ENCODE data around the gene DMD. TPM values are rescaled to one million over a fixed set of nuclear protein-coding genes. Genes with fewer than 3 reads are reported as not detected.

The DMD gene
- total and polyA plus RNA-seq, 2 of the 8 experiments (the other 6 are each of a cell fraction or from before 2014, with no cell fraction given): 4.8 to 7.4 TPM

GRCh38 chrX:33045245-33045644, 166.1 kb downstream of the DMD start:
- no peaks in the 10 kb centered on the region for H3K79me2 ChIP-seq (ENCODE audit: control insufficient read depth in 1 of 2, insufficient read depth in 2 of 2, low read length in 2 of 2)
- FAIRE-seq: no peak
- 74% methylated on average over 3 of the region's 3 CpGs; no CpG with 5 or more reads in 1 of the 2 experiments for WGBS, 2 experiments (ENCODE audit: extremely low coverage in 1 of 2, insufficient coverage in 1 of 2, insufficient read length in 1 of 2, insufficient replicate concordance in 2 of 2, low coverage in 1 of 2, low lambda C conversion rate in 2 of 2, missing lambda C conversion rate in 1 of 2)
- no peaks in the 10 kb centered on the region; a peak in 1 of 4 replicates for H3K9me3 ChIP-seq (ENCODE audit: insufficient read depth in 2 of 2, low read depth in 1 of 2, low read length in 1 of 2)
- H2AFZ ChIP-seq (ENCODE audit: low read length): no peak overlapping the region
- no peaks in the 10 kb centered on the region for H3K23me2 ChIP-seq (ENCODE audit: low read depth, low read length)
- H2BK5ac ChIP-seq (ENCODE audit: low read depth, low read length): no peak overlapping the region
- H2BK15ac ChIP-seq (ENCODE audit: low read length): no peak overlapping the region
- H3K18ac ChIP-seq (ENCODE audit: extremely low read depth, low read length): no peak overlapping the region
- H4K8ac ChIP-seq (ENCODE audit: extremely low read depth, insufficient read depth, low read length): no peak overlapping the region
- no peaks in the 10 kb centered on the region for H3K27me3 ChIP-seq (replicated peaks in 1 of 4; ENCODE audit: control insufficient read depth in 3 of 4, extremely low read depth in 1 of 4, insufficient read depth in 3 of 4, low read length in 3 of 4)
- H3K4me3 ChIP-seq (ENCODE audit: extremely low read depth in 1 of 4, insufficient read depth in 2 of 4, low read depth in 3 of 4, low read length in 4 of 4): no peak overlapping the region
- POLR2A ChIA-PET (ENCODE audit: partially characterized antibody): no interaction called here
- no peak overlapping the region for H4K5ac ChIP-seq (ENCODE audit: insufficient read length, low read depth, low read length)
- no peak overlapping the region for H3K27ac ChIP-seq (ENCODE audit: low read depth, low read length)
- no peak overlapping the region for H2BK12ac ChIP-seq (ENCODE audit: low read depth, low read length)
- H2BK20ac ChIP-seq (ENCODE audit: low read length): no peak overlapping the region
- no peak overlapping the region for H3K56ac ChIP-seq (replicated peaks; ENCODE audit: insufficient read length, low read depth, low read length)
- no peaks in the 10 kb centered on the region for H3K79me1 ChIP-seq (ENCODE audit: low read depth, low read length)
- H2AK5ac ChIP-seq (ENCODE audit: low read depth, low read length): no peak overlapping the region
- H4K91ac ChIP-seq (replicated peaks; ENCODE audit: insufficient read length, low read length): no peak overlapping the region
- H2BK120ac ChIP-seq (replicated peaks; ENCODE audit: low read depth, low read length): no peak overlapping the region
- H3K4ac ChIP-seq (replicated peaks; ENCODE audit: insufficient read length, low read depth, low read length): no peak overlapping the region
- no peak overlapping the region for H3K9ac ChIP-seq (replicated peaks in 1 of 4; ENCODE audit: extremely low read depth in 1 of 4, low read depth in 3 of 4, low read length in 3 of 4)
- no peaks in the 10 kb centered on the region; a peak in 1 of 7 replicates for H3K4me1 ChIP-seq (replicated peaks in 1 of 4; ENCODE audit: control insufficient read depth in 3 of 4, insufficient read depth in 4 of 4, low read length in 3 of 4)
- H3K36me3 ChIP-seq (ENCODE audit: control insufficient read depth in 2 of 4, insufficient read depth in 4 of 4, low read length in 3 of 4): no peaks in the 10 kb centered on the region
- no peak overlapping the region for H3K14ac ChIP-seq (ENCODE audit: insufficient read length)
- no peak for DNase-seq (ENCODE audit: low read depth in 1 of 2, low spot score in 2 of 2)
- H4K20me1 ChIP-seq (replicated peaks in 1 of 2; ENCODE audit: control insufficient read depth in 1 of 2, insufficient read depth in 2 of 2, low read length in 2 of 2): no peaks in the 10 kb centered on the region
- no peak overlapping the region for H3K4me2 ChIP-seq (ENCODE audit: insufficient read depth in 1 of 2, low read depth in 2 of 2, low read length in 2 of 2)
- CTCF ChIA-PET (ENCODE audit: partially characterized antibody): no interaction called here
- H3K23ac ChIP-seq (ENCODE audit: insufficient read length): no peak overlapping the region
- TF ChIP-seq USF2 (IDR thresholded peaks at IDR 0.05; ENCODE audit: low read length) (no peak), MAFK (IDR thresholded peaks at IDR 0.05; ENCODE audit: low read depth, low read length) (no peak), YY1 (IDR thresholded peaks at IDR 0.05; ENCODE audit: low read depth, low read length) (no peak), MAX (IDR thresholded peaks at IDR 0.05) (no peak), POLR2AphosphoS5 (IDR thresholded peaks at IDR 0.05; ENCODE audit: low read depth, low read length) (no peak), HDAC6 (IDR thresholded peaks at IDR 0.05; ENCODE audit: low read depth, low read length) (no peak), JUN (IDR thresholded peaks at IDR 0.05; ENCODE audit: low read depth, low read length) (no peak), TBP (IDR thresholded peaks at IDR 0.05; ENCODE audit: low read depth, low read length) (no peak), KDM4A (IDR thresholded peaks at IDR 0.05; ENCODE audit: low read depth, low read length, severe bottlenecking) (no peak), BACH1 (IDR thresholded peaks at IDR 0.05; ENCODE audit: low read length) (no peak), EGR1 (IDR thresholded peaks at IDR 0.05; ENCODE audit: borderline replicate concordance, low read depth, low read length) (no peak), CHD2 (IDR thresholded peaks at IDR 0.05; ENCODE audit: low read length) (no peak), RFX5 (IDR thresholded peaks at IDR 0.05; ENCODE audit: borderline replicate concordance, low read depth, low read length) (no peak), RNF2 (IDR thresholded peaks at IDR 0.05; ENCODE audit: borderline replicate concordance, low read depth, low read length, missing control alignments, poor library complexity, severe bottlenecking) (no peak), BRCA1 (IDR thresholded peaks at IDR 0.05; ENCODE audit: low read depth, low read length) (no peak)

Data from H1 (cell line).